ENCODE data around the gene MREG. TPM values are rescaled to one million over a fixed set of nuclear protein-coding genes. Genes with fewer than 3 reads are reported as not detected.

The MREG gene
- total RNA-seq, 3 donors from 2014 or later (not counting 1 experiment from before 2014, with no cell fraction given): 4.0 to 9.8 (median 6.8) TPM

- Histone ChIP-seq H3K4me3 (ENCODE audit: low read length) (no peak overlapping the region), H3K4me1 (ENCODE audit: control insufficient read depth, insufficient read depth, low read length) (no peaks in the 10 kb centered on the region), H3K36me3 (ENCODE audit: control insufficient read depth, insufficient read depth, low read length) (peaks cover 41% of the 10 kb centered on the region), H3K27me3 (ENCODE audit: control insufficient read depth, insufficient read depth, low read length) (no peaks in the 10 kb centered on the region), H3K9me3 (ENCODE audit: control insufficient read depth, insufficient read depth, low read length) (no peaks in the 10 kb centered on the region), H3K27ac (ENCODE audit: low read length) (no peak overlapping the region)
- ATAC-seq: no peak
- no peak for DNase-seq
- Mint-ChIP-seq H3K9me3 (no peaks in the 10 kb centered on the region), H3K27me3 (ENCODE audit: low read depth in 2 of 2) (no peaks in the 10 kb centered on the region), H3K36me3 (peaks cover 10% of the 10 kb centered on the region), H3K4me3 (no peak overlapping the region), H3K27ac (no peak overlapping the region), H3K4me1 (no peaks in the 10 kb centered on the region)
- TF ChIP-seq CTCF (IDR thresholded peaks at IDR 0.05): no peak
- intact Hi-C loops (cut with micrococcal nuclease): no loop called here
- no CpG with 5 or more reads among the region's 2 CpGs for WGBS (ENCODE audit: insufficient coverage)
Measured at GRCh38 chr2:216041438-216041837, 28.1 kb upstream of the MREG start.

DNA sequence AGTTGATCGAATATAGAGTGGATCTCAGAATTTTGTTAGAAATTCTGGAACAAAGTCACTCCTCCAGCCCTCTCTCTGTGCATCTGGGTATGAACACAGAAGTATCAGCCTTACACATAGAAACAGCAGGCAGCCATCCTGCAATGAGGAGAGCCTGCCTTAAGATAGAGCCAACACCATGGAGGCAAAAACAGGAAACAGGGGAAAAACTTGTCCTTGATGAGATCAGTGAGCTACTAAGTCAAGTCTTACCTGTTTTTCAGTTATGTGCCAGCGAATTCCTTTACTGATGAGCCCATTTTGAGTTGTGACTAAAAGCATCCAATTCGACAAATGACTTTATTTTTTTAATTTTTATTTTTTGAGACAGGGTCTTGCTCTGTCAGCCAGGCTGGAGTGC is 26.6 kb upstream of the MREG start:
- 91% methylated on average over 3 of the region's 3 CpGs for WGBS (ENCODE audit: insufficient coverage)
- H3K36me3 ChIP-seq (ENCODE audit: control insufficient read depth, insufficient read depth, low read length): peaks cover 42% of the 10 kb centered on the region
- H3K27ac ChIP-seq (ENCODE audit: low read length): no peak overlapping the region
- H3K4me3 ChIP-seq (ENCODE audit: low read length): no peak overlapping the region
- DNase-seq (no peak), ATAC-seq (no peak)
- TF ChIP-seq CTCF (IDR thresholded peaks at IDR 0.05): no peak
- peaks cover 10% of the 10 kb centered on the region for H3K36me3 Mint-ChIP-seq
- no peaks in the 10 kb centered on the region for H3K9me3 ChIP-seq (ENCODE audit: control insufficient read depth, insufficient read depth, low read length)
- no peaks in the 10 kb centered on the region for H3K4me1 Mint-ChIP-seq
- no peaks in the 10 kb centered on the region for H3K9me3 Mint-ChIP-seq
- no peaks in the 10 kb centered on the region for H3K4me1 ChIP-seq (ENCODE audit: control insufficient read depth, insufficient read depth, low read length)
- no peaks in the 10 kb centered on the region for H3K27me3 ChIP-seq (ENCODE audit: control insufficient read depth, insufficient read depth, low read length)
- intact Hi-C loops (cut with micrococcal nuclease): no loop called here
- H3K4me3 Mint-ChIP-seq: no peak overlapping the region
- H3K27me3 Mint-ChIP-seq (ENCODE audit: low read depth in 2 of 2): no peaks in the 10 kb centered on the region
- no peak overlapping the region for H3K27ac Mint-ChIP-seq

GRCh38 chr2:216034065-216034464 is 20.7 kb upstream of the MREG start:
- H3K27me3 Mint-ChIP-seq (ENCODE audit: low read depth in 2 of 2): no peaks in the 10 kb centered on the region
- DNase-seq: peak; percentile 68 to 86
- peaks cover 0 to 8% of the 10 kb centered on the region in 2 donors for H3K4me1 Mint-ChIP-seq
- no peak overlapping the region for H3K4me3 Mint-ChIP-seq
- no peak overlapping the region for H3K27ac Mint-ChIP-seq
- no peaks in the 10 kb centered on the region for H3K27me3 ChIP-seq (ENCODE audit: control insufficient read depth, insufficient read depth, low read length)
- TF ChIP-seq CTCF (IDR thresholded peaks at IDR 0.05): peak; percentile 88
- H3K36me3 ChIP-seq (ENCODE audit: control insufficient read depth, insufficient read depth, low read length): peaks cover 17% of the 10 kb centered on the region
- H3K9me3 ChIP-seq (ENCODE audit: control insufficient read depth, insufficient read depth, low read length): no peaks in the 10 kb centered on the region
- intact Hi-C loops (cut with micrococcal nuclease): loop anchor here (1.0 kb wide), 1 partner anchor 106 kb away; no protein-coding TSS in a partner anchor
- H3K4me3 ChIP-seq (ENCODE audit: low read length): no peak overlapping the region
- H3K36me3 Mint-ChIP-seq: peaks cover under 1% of the 10 kb centered on the region
- H3K27ac ChIP-seq (ENCODE audit: low read length): no peak overlapping the region
- 76% methylated on average over 1 of the region's 1 CpG for WGBS (ENCODE audit: insufficient coverage)
- no peaks in the 10 kb centered on the region for H3K4me1 ChIP-seq (ENCODE audit: control insufficient read depth, insufficient read depth, low read length)
- no peaks in the 10 kb centered on the region for H3K9me3 Mint-ChIP-seq
- peak; percentile 86 to 92 (median 91) for ATAC-seq

DNA sequence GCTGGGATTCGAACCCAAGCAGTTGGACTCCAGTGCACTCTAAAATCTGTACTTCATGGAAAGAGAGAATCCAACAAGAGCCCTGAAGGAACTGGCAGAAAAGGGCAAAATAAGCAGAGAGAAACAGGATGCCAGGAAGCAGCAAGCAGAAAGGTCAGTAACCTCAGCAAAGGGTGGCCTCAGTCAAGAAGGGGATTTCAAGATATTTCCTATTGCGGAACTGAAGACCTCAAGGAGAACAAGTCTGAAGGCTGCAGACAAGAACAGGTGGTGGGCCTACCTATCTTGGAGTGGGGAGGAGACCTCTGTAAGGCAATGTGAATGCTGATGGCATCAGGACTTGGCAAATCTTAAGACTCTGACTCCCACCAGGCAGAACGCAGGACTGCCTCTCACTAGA is 20.1 kb upstream of the MREG start:
- Mint-ChIP-seq H3K36me3 (no peaks in the 10 kb centered on the region), H3K27me3 (ENCODE audit: low read depth in 2 of 2) (no peaks in the 10 kb centered on the region), H3K4me1 (peaks cover 0 to 8% of the 10 kb centered on the region in 2 donors), H3K4me3 (no peak overlapping the region), H3K27ac (no peak overlapping the region), H3K9me3 (no peaks in the 10 kb centered on the region)
- no peak overlapping the region for H3K27ac ChIP-seq (ENCODE audit: low read length)
- no peaks in the 10 kb centered on the region for H3K9me3 ChIP-seq (ENCODE audit: control insufficient read depth, insufficient read depth, low read length)
- WGBS (ENCODE audit: insufficient coverage): 94% methylated on average over 3 of the region's 3 CpGs
- no peak for TF ChIP-seq CTCF (IDR thresholded peaks at IDR 0.05)
- no peak overlapping the region for H3K4me3 ChIP-seq (ENCODE audit: low read length)
- H3K27me3 ChIP-seq (ENCODE audit: control insufficient read depth, insufficient read depth, low read length): no peaks in the 10 kb centered on the region
- H3K4me1 ChIP-seq (ENCODE audit: control insufficient read depth, insufficient read depth, low read length): no peaks in the 10 kb centered on the region
- ATAC-seq: no peak
- intact Hi-C loops (cut with micrococcal nuclease): no loop called here
- H3K36me3 ChIP-seq (ENCODE audit: control insufficient read depth, insufficient read depth, low read length): peaks cover 17% of the 10 kb centered on the region
- DNase-seq: no peak
